D721Med (cell line): ENCODE results near the gene CPOX.

Experiments used
- DNase-seq: peaks from one replicate; pipeline ENCODE4 v3.0.0; 2011; ENCODE audit warnings: low spot score; ENCODE audit not compliant: insufficient read length
- FAIRE-seq: peaks from 2 replicates; lab custom pipeline; 2011; peaks lifted over from hg19 to GRCh38; lab: Jason Lieb, UNC
- CTCF ChIP-seq: IDR thresholded peaks from 2 replicates; pipeline ENCODE4 v1.5.1; 2012; ENCODE audit warnings: mild to moderate bottlenecking, control low read depth; ENCODE audit not compliant: insufficient read depth; ENCODE audit errors: missing control alignments

CPOX gene

DNA sequence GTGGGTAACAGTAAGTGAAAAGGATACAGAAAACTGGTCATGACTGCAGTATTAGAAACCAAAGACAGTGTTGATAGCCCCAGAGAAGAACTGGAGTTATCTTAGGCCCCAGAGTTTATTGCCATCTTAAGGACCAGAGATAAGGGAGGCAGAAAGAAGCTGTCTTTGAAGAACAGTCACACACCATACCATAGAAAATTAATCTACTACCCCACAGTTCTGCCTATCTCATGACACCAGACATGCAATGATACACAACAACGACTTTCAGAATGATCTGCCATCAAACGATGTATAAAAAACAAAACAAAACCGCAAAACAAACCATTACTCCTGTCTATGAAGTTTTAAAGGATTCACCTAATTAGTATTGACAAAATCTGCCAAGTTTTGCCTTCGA, 9.6 kb downstream of the CPOX start:
- FAIRE-seq (no peak), DNase-seq (no peak)
- TF ChIP-seq CTCF = no peak

DNA sequence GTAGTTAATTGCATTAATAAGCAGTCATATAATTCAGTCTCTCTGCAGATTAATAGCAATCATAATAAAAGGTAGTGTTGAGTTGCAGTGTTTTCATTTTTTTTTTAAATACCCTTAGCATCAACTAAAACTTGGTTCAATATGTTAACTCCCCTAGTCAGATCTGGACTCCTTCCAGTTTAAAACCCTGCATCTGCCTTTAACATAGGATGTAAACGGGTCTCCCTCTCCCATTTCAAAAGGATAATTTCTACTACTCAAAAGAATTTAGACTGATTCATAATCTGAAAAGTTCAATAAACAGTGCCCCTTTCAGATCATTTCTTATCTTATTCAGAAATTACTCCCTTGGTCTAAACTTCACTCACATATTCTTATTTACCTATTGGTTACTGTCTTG, 11.4 kb downstream of the CPOX start:
- DNase-seq (no peak), FAIRE-seq (no peak)
- TF ChIP-seq CTCF = no peak

GRCh38 chr3:98581474-98581873, 11.9 kb downstream of the CPOX start:
- DNase-seq = no peak
- no peak for TF ChIP-seq CTCF
- no peak for FAIRE-seq

GRCh38 chr3:98580401-98581386, 12.7 kb downstream of the CPOX start:
- DNase-seq = no peak
- no peak for FAIRE-seq
- no peak for TF ChIP-seq CTCF

- FAIRE-seq (no peak), DNase-seq (no peak)
- TF ChIP-seq CTCF = no peak
Observed at GRCh38 chr3:98577178-98577895, 16.1 kb downstream of the CPOX start.

DNA sequence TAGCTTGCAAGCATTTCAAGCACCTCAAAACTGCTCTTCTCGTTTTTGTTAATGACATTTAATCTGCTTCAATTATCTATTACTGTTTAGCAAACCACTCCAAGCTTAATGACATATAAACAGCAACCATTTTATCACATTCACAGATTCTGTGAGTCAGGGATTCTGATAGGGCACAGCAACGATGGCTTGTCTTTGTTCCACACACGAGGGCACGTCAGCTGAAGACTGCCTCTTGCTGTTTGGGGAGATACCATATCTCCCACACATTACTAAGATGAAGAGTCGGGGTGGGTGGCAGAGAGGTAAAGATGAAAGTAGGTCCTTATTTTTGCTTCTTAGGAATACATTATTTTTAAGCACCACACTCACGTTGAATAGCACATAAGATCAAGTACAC, 19.3 kb downstream of the CPOX start:
- no peak for FAIRE-seq
- no peak for DNase-seq
- TF ChIP-seq CTCF = no peak
